K562 (cell line): ENCODE data around the gene ABAT. TPM values are rescaled to one million over a fixed set of nuclear protein-coding genes. Genes with fewer than 3 reads are reported as not detected.

ENCODE experiments used
- ATAC-seq: fragments of 200-7000 bp; cut with Tn5 transposase; 3 replicates; pipeline ENCODE4 v1.9.1; 2020; ENCODE audit warnings: moderate library complexity
- BruUV-seq: library from RNA; stranded (reverse); fragments of 400-500 nt; replicated peaks from 2 replicates; lab custom pipeline; 2021; lab: Mats Ljungman, UMichigan
- CTCF ChIA-PET: fragments of 300-600 bp; formaldehyde crosslinking; extraction: SDS; loops from one replicate; lab custom pipeline; 2021; ENCODE audit warnings: low intra/inter-chr PET ratio; lab: Yijun Ruan, JAX
- POLR2A ChIA-PET: fragments of 300-600, 350-650 bp; sonication (Branson Sonifier 250); formaldehyde crosslinking; extraction: SDS; loops from one replicate; lab custom pipeline; 2021; ENCODE audit warnings: antibody characterized with exemption, inconsistent platforms; lab: Yijun Ruan, JAX
- DNase-seq, 4 experiments: peaks; one replicate each; pipeline versions ENCODE4 v3.0.0 to v3.0.0-alpha.2; 2011 to 2018; ENCODE audit warnings: low spot score in 3 of 4, mixed read lengths in 3 of 4; ENCODE audit errors: extremely low read depth in 1 of 4
- FAIRE-seq: peaks from 2 replicates; lab custom pipeline; 2011; peaks lifted over from hg19 to GRCh38; lab: Jason Lieb, UNC
- H2AFZ ChIP-seq: 2 replicates; pipeline ENCODE4 v1.6.0; 2011; ENCODE audit warnings: low read depth, low read length, control low read depth, inconsistent platforms
- H3K27ac ChIP-seq: fragments of 200-600 bp; 3 replicates; pipeline ENCODE4 v1.8.0; 2011; ENCODE audit warnings: low read depth, mild to moderate bottlenecking, control low read depth, inconsistent platforms, low read length, moderate library complexity, mixed read lengths; ENCODE audit errors: extremely low read depth
- H3K27me3 ChIP-seq, 2 experiments: fragments of 300-600 bp in 1 of 2; 2 replicates in 1 of 2; 3 replicates in 1 of 2; pipeline versions ENCODE4 v1.6.0 to v1.8.0; 2011; ENCODE audit warnings: inconsistent platforms in 2 of 2, low read length in 2 of 2, mild to moderate bottlenecking in 1 of 2, mixed read lengths in 1 of 2, moderate library complexity in 1 of 2; ENCODE audit not compliant: control insufficient read depth in 2 of 2, insufficient read depth in 2 of 2
- H3K36me3 ChIP-seq: fragments of 300-600 bp; 3 replicates; pipeline ENCODE4 v1.8.0; 2011; ENCODE audit warnings: mild to moderate bottlenecking, low read length, inconsistent platforms; ENCODE audit not compliant: control insufficient read depth, insufficient read depth
- H3K4me1 ChIP-seq, 2 experiments: fragments of 200-600 bp in 1 of 2; replicated peaks in 1 of 2; 2 replicates in 1 of 2; 3 replicates in 1 of 2; pipeline versions ENCODE4 v1.5.1 to v1.8.0; 2011; ENCODE audit warnings: inconsistent platforms in 2 of 2, low read length in 2 of 2, mild to moderate bottlenecking in 1 of 2, mixed read lengths in 1 of 2, moderate library complexity in 1 of 2; ENCODE audit not compliant: control insufficient read depth in 2 of 2, insufficient read depth in 2 of 2
- H3K4me2 ChIP-seq: 2 replicates; pipeline ENCODE4 v1.6.1; 2011; ENCODE audit warnings: low read length, control low read depth, inconsistent platforms, mixed read lengths; ENCODE audit not compliant: insufficient read depth
- H3K4me3 ChIP-seq: fragments of 200-600 bp; sonication (generic), shearing (Covaris generic); 2 replicates; pipeline ENCODE4 v1.5.1; 2016; ENCODE audit warnings: control low read depth, inconsistent platforms
- H3K79me2 ChIP-seq: fragments of 200-600 bp; 3 replicates; pipeline ENCODE4 v1.8.0; 2011; ENCODE audit warnings: low read length, inconsistent platforms; ENCODE audit not compliant: control insufficient read depth, insufficient read depth
- H3K9ac ChIP-seq, 2 experiments: 2 replicates each; pipeline versions ENCODE4 v1.6.0 to v1.6.1; 2011; ENCODE audit warnings: low read depth in 2 of 2, low read length in 2 of 2, control low read depth in 1 of 2, inconsistent platforms in 1 of 2, mild to moderate bottlenecking in 1 of 2, mixed read lengths in 1 of 2; ENCODE audit not compliant: insufficient read depth in 1 of 2
- H3K9me1 ChIP-seq: one replicate; pipeline ENCODE4 v1.6.0; 2011; ENCODE audit warnings: inconsistent platforms, mild to moderate bottlenecking, low read length, moderate library complexity; ENCODE audit not compliant: control insufficient read depth, insufficient read depth
- H3K9me3 ChIP-seq: replicated peaks from 2 replicates; pipeline ENCODE4 v1.5.1; 2011; ENCODE audit warnings: low read depth, low read length, inconsistent platforms; ENCODE audit not compliant: control insufficient read depth, insufficient read depth
- H4K20me1 ChIP-seq: replicated peaks from 2 replicates; pipeline ENCODE4 v1.6.1; 2011; ENCODE audit warnings: low read length, inconsistent platforms, mixed read lengths; ENCODE audit not compliant: control insufficient read depth, insufficient read depth
- CBFA2T2 ChIP-seq: fragments of 450-650 bp; conservative IDR thresholded peaks from 2 replicates; pipeline ENCODE4 v1.6.1; 2017; ENCODE audit warnings: mild to moderate bottlenecking
- SMAD2 ChIP-seq: fragments of 150-350 bp; IDR thresholded peaks from 2 replicates; pipeline ENCODE4 v1.6.1; 2014; ENCODE audit warnings: low read depth, mild to moderate bottlenecking, low read length
- TAL1 ChIP-seq: fragments of 450-650 bp; IDR thresholded peaks from 2 replicates; pipeline ENCODE4 v1.6.1; 2016; ENCODE audit warnings: mild to moderate bottlenecking
- USF2 ChIP-seq: sonication (generic); formaldehyde crosslinking; IDR thresholded peaks from 2 replicates; pipeline ENCODE4 v1.5.0; 2020; ENCODE audit warnings: missing genetic modification reagents
- ZBTB2 ChIP-seq: fragments of 450-650 bp; IDR thresholded peaks from 2 replicates; pipeline ENCODE4 v1.6.1; 2016; ENCODE audit warnings: antibody characterized with exemption
- ZNF143 ChIP-seq: sonication (generic); formaldehyde crosslinking; IDR thresholded peaks from 2 replicates; pipeline ENCODE4 v1.9.0; 2022; ENCODE audit warnings: mild to moderate bottlenecking, missing genetic modification reagents
- WGBS: fragments of 100-300 bp; shearing (Covaris generic); methylation state at CpG from one replicate; pipeline ENCODE4 v1.1.6; 2016; ENCODE audit warnings: low coverage, mixed read lengths; ENCODE audit not compliant: insufficient coverage; ENCODE audit errors: missing lambda C conversion rate; 5-methylcytosine and 5-hydroxymethylcytosine counted together
- in situ Hi-C: fragments of 300-500 bp; cut with MboI; formaldehyde crosslinking; loops from 4 replicates; pipeline ENCODE4 v1.15.0; 2018; ENCODE audit warnings: inconsistent platforms, mixed read lengths
- intact Hi-C: fragments of 100-400 bp; cut with micrococcal nuclease; formaldehyde crosslinking; loops from 2 replicates; pipeline ENCODE4 v1.14.2; 2022
- polyA plus RNA-seq, 8 experiments: library from polyadenylated mRNA; depleted of rRNA in 4 of 8; stranded (reverse) in 5 of 8; unstranded in 3 of 8; fragments of >200 nt; fragmentation: Nextera tagmentation in 2 of 8; fragmentation: Illumina TruSeq in 1 of 8; extraction: Ambion mirVana in 2 of 8; extraction: Trizol in 1 of 8; gene quantifications; 2 replicates each; pipeline versions ENCODE4 v1.2.1 to v1.2.3, GENCODE V29; 2011 to 2014; ENCODE audit warnings: inconsistent platforms in 1 of 8, missing spikeins in 1 of 8
- total RNA-seq, 7 experiments: library from RNA; depleted of rRNA in 6 of 7; stranded (reverse); fragments of >200 nt in 6 of 7; fragmentation: Illumina TruSeq in 2 of 7; extraction: Trizol in 2 of 7; gene quantifications; 2 replicates each; pipeline versions ENCODE4 v1.2.1 to v1.2.3, GENCODE V29; 2011 to 2021; ENCODE audit warnings: low replicate concordance in 1 of 7
- TF ChIP-seq, protein P1 (sequence below): fragments of 450-650 bp; formaldehyde crosslinking; IDR thresholded peaks from 2 replicates; pipeline ENCODE4 v1.4.0; 2020; ENCODE audit warnings: mild to moderate bottlenecking, mixed read lengths
- TF ChIP-seq, protein P2 (sequence below), 2 experiments: fragments of 250-450 bp in 1 of 2; fragments of 450-650 bp in 1 of 2; sonication (Bioruptor Pico) in 1 of 2; IDR thresholded peaks; 2 replicates each; pipeline versions ENCODE4 v1.6.1 to v1.8.0; 2016 to 2021; ENCODE audit warnings: mild to moderate bottlenecking in 2 of 2, moderate library complexity in 2 of 2, missing compliant biosample characterization in 1 of 2, missing genetic modification characterization in 1 of 2
- TF ChIP-seq, protein P3 (sequence below): fragments of 250-450 bp; sonication (Bioruptor Pico); IDR thresholded peaks from 2 replicates; pipeline ENCODE4 v1.5.0; 2022; ENCODE audit warnings: mild to moderate bottlenecking

Gene ABAT
- total and polyA plus RNA-seq, 9 of the 15 experiments (the other 6 are each of a cell fraction or from before 2014, with no cell fraction given) = 0.01 to 0.49 (median 0.10) TPM

GRCh38 chr16:8777217-8777616, 102.8 kb downstream of the ABAT start (continued):
- TF ChIP-seq TAL1 (no peak), USF2 (0 out of 2 replicates have a peak, but pooled peaks have one; percentile 40), ZNF143 (no peak), CBFA2T2 (0 out of 2 replicates have a peak, but pooled peaks have one; percentile 6)
- TF ChIP-seq, protein P1, sequence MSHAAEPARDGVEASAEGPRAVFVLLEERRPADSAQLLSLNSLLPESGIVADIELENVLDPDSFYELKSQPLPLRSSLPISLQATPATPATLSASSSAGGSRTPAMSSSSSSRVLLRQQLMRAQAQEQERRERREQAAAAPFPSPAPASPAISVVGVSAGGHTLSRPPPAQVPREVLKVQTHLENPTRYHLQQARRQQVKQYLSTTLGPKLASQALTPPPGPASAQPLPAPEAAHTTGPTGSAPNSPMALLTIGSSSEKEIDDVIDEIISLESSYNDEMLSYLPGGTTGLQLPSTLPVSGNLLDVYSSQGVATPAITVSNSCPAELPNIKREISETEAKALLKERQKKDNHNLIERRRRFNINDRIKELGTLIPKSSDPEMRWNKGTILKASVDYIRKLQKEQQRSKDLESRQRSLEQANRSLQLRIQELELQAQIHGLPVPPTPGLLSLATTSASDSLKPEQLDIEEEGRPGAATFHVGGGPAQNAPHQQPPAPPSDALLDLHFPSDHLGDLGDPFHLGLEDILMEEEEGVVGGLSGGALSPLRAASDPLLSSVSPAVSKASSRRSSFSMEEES (CRISPR knock-in tag) = peak; percentile 44

DNA sequence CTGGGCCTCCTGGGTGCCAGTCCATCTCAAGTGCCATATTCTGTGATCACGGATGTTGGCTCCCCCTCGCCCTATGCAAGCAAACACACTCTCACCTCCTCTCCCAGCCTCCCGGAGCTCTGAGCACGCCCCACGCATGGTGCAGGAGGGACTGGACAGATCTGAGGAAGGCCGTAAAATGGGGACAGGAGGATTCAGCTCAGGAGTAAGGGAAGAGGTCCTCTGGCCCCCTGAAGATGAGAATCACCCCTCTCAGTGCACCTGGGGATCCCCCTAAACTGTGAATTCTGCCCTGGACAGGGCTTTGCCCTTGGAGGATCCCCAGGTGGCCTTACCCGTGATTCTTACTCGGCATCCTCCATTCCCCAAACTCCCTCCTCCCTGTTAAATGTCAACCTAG, 107.4 kb downstream of the ABAT start:
- ChIA-PET POLR2A (no interaction called here), CTCF (no interaction called here)
- WGBS = 1% methylated on average over 8 of the region's 8 CpGs
- Histone ChIP-seq H4K20me1 (no peaks in the 10 kb centered on the region), H3K27ac (no peak overlapping the region), H3K9me1 (peaks cover 2% of the 10 kb centered on the region), H3K9ac (no peak overlapping the region), H2AFZ (no peak overlapping the region), H3K4me1 (no peaks in the 10 kb centered on the region; a peak in 1 of 5 replicates), H3K27me3 (peaks cover 47 to 73% of the 10 kb centered on the region in 2 experiments; a peak in 4 of 5 replicates), H3K4me2 (no peak overlapping the region), H3K36me3 (no peaks in the 10 kb centered on the region), H3K79me2 (no peaks in the 10 kb centered on the region), H3K4me3 (no peak overlapping the region), H3K9me3 (no peaks in the 10 kb centered on the region)
- in situ Hi-C loops = no loop called here
- BruUV-seq = no TSS peak
- ATAC-seq (no peak), DNase-seq (no peak), FAIRE-seq (no peak)
- intact Hi-C loops = no loop called here
- TF ChIP-seq SMAD2 (no peak), ZBTB2 (no peak)
- TF ChIP-seq, protein P2, sequence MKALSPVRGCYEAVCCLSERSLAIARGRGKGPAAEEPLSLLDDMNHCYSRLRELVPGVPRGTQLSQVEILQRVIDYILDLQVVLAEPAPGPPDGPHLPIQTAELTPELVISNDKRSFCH (CRISPR knock-in tag; IDR thresholded peaks at IDR 0.05) = no peak
- TF ChIP-seq, protein P2 (tag; IDR thresholded peaks at IDR 0.05) = no peak
- TF ChIP-seq, protein P3, sequence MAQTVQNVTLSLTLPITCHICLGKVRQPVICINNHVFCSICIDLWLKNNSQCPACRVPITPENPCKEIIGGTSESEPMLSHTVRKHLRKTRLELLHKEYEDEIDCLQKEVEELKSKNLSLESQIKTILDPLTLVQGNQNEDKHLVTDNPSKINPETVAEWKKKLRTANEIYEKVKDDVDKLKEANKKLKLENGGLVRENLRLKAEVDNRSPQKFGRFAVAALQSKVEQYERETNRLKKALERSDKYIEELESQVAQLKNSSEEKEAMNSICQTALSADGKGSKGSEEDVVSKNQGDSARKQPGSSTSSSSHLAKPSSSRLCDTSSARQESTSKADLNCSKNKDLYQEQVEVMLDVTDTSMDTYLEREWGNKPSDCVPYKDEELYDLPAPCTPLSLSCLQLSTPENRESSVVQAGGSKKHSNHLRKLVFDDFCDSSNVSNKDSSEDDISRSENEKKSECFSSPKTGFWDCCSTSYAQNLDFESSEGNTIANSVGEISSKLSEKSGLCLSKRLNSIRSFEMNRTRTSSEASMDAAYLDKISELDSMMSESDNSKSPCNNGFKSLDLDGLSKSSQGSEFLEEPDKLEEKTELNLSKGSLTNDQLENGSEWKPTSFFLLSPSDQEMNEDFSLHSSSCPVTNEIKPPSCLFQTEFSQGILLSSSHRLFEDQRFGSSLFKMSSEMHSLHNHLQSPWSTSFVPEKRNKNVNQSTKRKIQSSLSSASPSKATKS (CRISPR knock-in tag) = no peak
